ENCODE results near the gene NFYA. TPM values are rescaled to one million over a fixed set of nuclear protein-coding genes. Genes with fewer than 3 reads are reported as not detected.

NFYA gene
- total and polyA plus RNA-seq, 9 of the 15 experiments (the other 6 are each of a cell fraction or from before 2014, with no cell fraction given): 7.3 to 37.1 (median 21.8) TPM

GRCh38 chr6:41103847-41104246 lies 31.1 kb downstream of the NFYA start:
- Histone ChIP-seq H3K79me2 (ENCODE audit: control insufficient read depth, insufficient read depth, low read length) (no peaks in the 10 kb centered on the region), H3K36me3 (ENCODE audit: control insufficient read depth, insufficient read depth, low read length) (peaks cover 16% of the 10 kb centered on the region; the same call in 2 of the 3 replicates), H3K9me3 (replicated peaks; ENCODE audit: control insufficient read depth, insufficient read depth, low read depth, low read length) (no peaks in the 10 kb centered on the region), H3K9me1 (ENCODE audit: control insufficient read depth, insufficient read depth, low read length) (no peaks in the 10 kb centered on the region), H3K9ac (ENCODE audit: insufficient read depth in 1 of 2, low read depth in 2 of 2, low read length in 2 of 2) (no peak overlapping the region), H2AFZ (ENCODE audit: low read depth, low read length) (no peak overlapping the region), H3K4me2 (ENCODE audit: insufficient read depth, low read length) (no peak overlapping the region), H4K20me1 (replicated peaks; ENCODE audit: control insufficient read depth, insufficient read depth, low read length) (no peaks in the 10 kb centered on the region), H3K4me1 (replicated peaks in 1 of 2; ENCODE audit: control insufficient read depth in 2 of 2, insufficient read depth in 2 of 2, low read length in 2 of 2) (no peaks in the 10 kb centered on the region), H3K27me3 (ENCODE audit: control insufficient read depth in 2 of 2, insufficient read depth in 2 of 2, low read length in 2 of 2) (peaks cover 7% of the 10 kb centered on the region in 2 experiments; a peak in 3 of 5 replicates), H3K4me3 (no peak overlapping the region), H3K27ac (ENCODE audit: extremely low read depth, low read depth, low read length) (no peak overlapping the region)
- WGBS (ENCODE audit: insufficient coverage, low coverage, missing lambda C conversion rate): 52% methylated on average over 3 of the region's 3 CpGs
- TF ChIP-seq MCM5 (IDR thresholded peaks at IDR 0.05; ENCODE audit: low read depth): no peak
- TF ChIP-seq SREBF1 (IDR thresholded peaks at IDR 0.05; ENCODE audit: borderline replicate concordance, low read depth, low read length): no peak
- no peak for TF ChIP-seq YBX1 (IDR thresholded peaks at IDR 0.05)
- no peak for TF ChIP-seq BRF1 (IDR thresholded peaks at IDR 0.05; ENCODE audit: borderline replicate concordance, extremely low read depth, insufficient read length)
- TF ChIP-seq SIN3B (IDR thresholded peaks at IDR 0.05; ENCODE audit: low read depth): no peak
- no peak for TF ChIP-seq RB1 (IDR thresholded peaks at IDR 0.05; ENCODE audit: low read depth)
- TF ChIP-seq ZNF280B (CRISPR knock-in tag; IDR thresholded peaks at IDR 0.05): no peak
- no peak for TF ChIP-seq NFE2 (IDR thresholded peaks at IDR 0.05; ENCODE audit: low read depth)
- no peak for TF ChIP-seq CTBP1 (IDR thresholded peaks at IDR 0.05; ENCODE audit: borderline replicate concordance)
- TF ChIP-seq TAF7 (tag; IDR thresholded peaks at IDR 0.05): no peak
- TF ChIP-seq BDP1 (IDR thresholded peaks at IDR 0.05; ENCODE audit: insufficient read depth, insufficient read length): no peak
- no peak for TF ChIP-seq ZNF316 (IDR thresholded peaks at IDR 0.05)
- no peak for TF ChIP-seq TCF7L2 (IDR thresholded peaks at IDR 0.05; ENCODE audit: low read depth, low read length)
- no peak for TF ChIP-seq PRDM10 (IDR thresholded peaks at IDR 0.05; ENCODE audit: partially characterized antibody)
- no peak for TF ChIP-seq RBM22 (IDR thresholded peaks at IDR 0.05; ENCODE audit: low read depth, low read length, poor library complexity, severe bottlenecking)
- no peak for TF ChIP-seq POLR3G (IDR thresholded peaks at IDR 0.05; ENCODE audit: extremely low read depth, insufficient read length, insufficient replicate concordance)
- no peak for TF ChIP-seq ZBED1 (IDR thresholded peaks at IDR 0.05)
- TF ChIP-seq NKRF (IDR thresholded peaks at IDR 0.05; ENCODE audit: borderline replicate concordance): no peak
- TF ChIP-seq HNRNPL (IDR thresholded peaks at IDR 0.05; ENCODE audit: low read depth, low read length): no peak
- in situ Hi-C loops (cut with MboI) (no loop called here), intact Hi-C loops (cut with micrococcal nuclease) (no loop called here)
- ATAC-seq (no peak), DNase-seq (ENCODE audit: extremely low read depth in 1 of 4, low spot score in 3 of 4) (no peak), FAIRE-seq (no peak)
- CTCF ChIA-PET (ENCODE audit: low intra/inter-chr PET ratio): no interaction called here
- POLR2A ChIA-PET: interaction anchor here (0.8 to 1.2 kb wide), 4 partner anchors 8 to 72 kb away, joined by 3 to 5 read pairs (median 4); no protein-coding TSS in a partner anchor
- BruUV-seq (replicated peaks): no TSS peak

All from K562 (cell line).